NCI-H526 (cell line): Measurements from ENCODE around the gene FARS2.
"Not testable (repeated sequence)": the region's sequence is repeated elsewhere in the genome, so short reads cannot be mapped to it uniquely, and the experiment has no call there.

Source experiments
- DNase-seq, 2 experiments: peaks; one replicate each; lab custom pipeline; 2025; lab: John Stamatoyannopoulos, UW

The FARS2 gene

DNA sequence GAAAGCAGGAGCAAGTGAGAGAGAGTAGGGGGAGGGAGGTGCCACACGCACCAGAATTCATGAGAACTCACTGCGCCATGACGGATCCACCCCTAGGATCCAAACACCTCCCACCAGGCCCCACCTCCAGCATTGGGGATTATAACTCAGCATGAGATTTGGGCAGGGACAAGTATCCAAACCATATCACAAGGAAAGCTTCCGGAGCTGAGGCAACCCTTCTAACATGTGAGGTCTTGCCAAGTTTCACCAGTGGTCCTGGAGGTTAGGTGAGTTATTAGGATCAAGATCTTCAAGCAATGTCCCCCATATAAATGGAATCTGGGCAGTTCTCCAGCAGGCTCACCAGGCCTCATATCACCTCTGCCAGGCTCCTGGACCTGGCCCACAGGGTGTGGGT lies 437.0 kb downstream of the FARS2 start:
- no peak for DNase-seq

DNA sequence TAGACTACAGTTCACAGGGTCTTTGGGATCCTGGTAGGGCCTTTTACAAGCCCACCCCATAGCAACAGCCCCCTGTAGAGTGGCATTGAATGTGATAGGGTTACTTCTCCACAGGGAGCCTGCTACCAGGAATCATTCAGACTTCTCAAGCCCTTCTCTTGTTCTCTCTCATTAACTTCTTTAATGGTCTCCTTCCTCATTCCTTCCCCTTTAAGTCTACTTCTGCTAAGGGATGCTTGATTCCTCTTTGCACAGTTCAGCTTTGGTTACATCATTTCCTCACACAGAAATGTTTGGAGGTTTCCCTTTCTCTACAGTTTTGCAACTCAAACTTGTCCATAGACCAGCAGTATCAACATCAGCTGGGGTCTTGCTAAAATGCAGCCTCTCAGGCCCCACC lies 437.8 kb downstream of the FARS2 start:
- not testable (repeated sequence) for DNase-seq

DNA sequence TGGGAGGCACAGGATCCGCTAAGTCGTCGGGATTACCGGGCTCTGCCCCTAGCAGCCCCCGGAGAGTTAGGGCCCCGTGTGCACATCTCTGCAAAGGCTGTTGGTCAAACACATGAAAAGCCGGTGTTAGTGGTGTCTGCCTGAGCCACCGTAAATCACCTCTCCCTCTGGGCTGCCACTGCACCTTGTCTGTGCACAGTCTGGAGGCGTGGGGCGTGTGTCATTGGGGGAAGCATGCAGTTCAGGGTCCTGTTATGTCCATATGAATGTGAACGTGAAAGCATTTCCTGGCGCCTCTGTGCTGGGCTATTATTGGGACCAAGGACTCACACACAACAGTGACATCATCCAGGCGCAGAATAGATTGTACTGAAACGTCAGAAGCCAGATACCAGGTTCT lies 439.9 kb downstream of the FARS2 start:
- DNase-seq, result no peak

DNA sequence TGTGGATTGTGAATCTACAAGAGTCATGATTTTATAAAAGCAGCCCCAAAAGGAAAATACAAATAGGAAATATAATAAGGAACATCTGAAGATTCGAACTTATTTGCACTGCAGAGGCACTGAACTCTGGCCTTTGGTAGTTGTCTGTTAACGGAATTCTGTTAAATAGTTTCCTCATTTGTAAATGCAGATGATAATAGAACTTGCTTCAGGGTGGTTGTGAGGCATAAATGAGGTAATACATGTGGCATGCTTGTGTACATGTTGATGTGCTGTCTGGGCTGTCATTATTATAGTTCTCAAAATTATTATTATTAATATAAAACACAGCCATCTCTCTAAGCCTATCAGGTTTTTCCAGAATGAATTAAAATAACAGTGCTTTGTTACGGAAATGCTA lies 443.4 kb downstream of the FARS2 start:
- DNase-seq, result no peak

DNA sequence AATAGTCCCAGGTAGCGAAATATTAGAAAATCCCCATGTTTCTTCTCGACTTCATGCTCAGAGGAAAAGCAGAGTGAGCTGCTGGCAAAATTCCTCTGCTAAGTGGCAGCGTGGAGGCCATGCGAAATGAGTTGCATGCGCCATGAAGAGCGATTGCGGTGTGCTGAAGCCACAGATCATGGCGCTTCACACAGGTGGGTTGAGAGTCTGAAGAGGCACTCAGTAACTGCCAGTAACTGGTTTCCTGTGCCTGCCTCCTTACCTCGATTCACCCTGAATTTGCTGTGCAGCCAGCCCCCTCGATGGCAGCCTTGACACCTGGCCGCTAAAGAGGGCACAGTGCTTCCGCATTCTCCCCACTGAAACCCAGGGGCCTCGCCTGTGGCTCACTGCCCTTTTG lies 443.9 kb downstream of the FARS2 start:
- no peak for DNase-seq

DNA sequence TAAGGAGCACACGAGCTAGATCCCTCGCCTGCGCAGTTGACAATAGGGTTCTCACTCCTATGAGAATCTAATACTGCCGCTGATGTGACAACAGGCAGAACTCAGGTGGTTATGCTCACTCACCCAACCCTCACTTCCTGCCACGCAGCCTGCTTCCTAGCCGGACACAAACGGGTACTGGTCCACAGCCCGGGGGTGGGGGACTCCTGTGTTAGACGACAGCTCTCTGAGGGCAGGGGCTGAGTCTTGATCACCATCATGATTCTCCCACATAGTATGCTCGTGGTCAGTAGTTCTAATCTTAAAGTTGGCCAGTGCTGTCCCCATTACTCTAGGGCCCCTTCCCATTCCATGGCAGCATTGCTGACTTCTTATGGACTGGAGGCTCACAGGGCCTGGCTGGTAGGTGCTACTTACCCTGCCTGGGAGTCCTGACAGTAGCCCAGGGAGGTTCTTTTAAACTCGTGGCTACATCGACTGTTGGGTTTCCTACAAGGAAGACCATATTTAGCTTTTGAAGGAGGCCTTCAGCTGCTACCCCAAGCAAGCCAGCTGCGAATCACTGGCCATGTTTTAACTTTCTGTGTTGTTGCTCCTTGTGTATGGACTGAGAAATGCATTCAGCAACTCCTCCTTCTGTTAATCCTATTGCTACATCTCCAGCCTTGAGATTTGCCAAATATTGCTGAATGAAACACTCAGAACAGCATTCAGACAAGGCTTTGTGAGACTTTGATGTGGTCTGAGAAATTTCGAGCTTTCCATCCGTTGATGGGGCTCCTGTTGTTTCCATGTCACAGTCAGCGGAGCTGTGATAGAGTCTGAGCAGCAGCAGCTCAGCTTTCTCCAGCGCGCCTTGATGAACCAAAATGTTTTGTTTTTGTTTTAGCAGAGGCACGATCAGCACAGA lies 445.1 kb downstream of the FARS2 start:
- DNase-seq, result no peak

DNA sequence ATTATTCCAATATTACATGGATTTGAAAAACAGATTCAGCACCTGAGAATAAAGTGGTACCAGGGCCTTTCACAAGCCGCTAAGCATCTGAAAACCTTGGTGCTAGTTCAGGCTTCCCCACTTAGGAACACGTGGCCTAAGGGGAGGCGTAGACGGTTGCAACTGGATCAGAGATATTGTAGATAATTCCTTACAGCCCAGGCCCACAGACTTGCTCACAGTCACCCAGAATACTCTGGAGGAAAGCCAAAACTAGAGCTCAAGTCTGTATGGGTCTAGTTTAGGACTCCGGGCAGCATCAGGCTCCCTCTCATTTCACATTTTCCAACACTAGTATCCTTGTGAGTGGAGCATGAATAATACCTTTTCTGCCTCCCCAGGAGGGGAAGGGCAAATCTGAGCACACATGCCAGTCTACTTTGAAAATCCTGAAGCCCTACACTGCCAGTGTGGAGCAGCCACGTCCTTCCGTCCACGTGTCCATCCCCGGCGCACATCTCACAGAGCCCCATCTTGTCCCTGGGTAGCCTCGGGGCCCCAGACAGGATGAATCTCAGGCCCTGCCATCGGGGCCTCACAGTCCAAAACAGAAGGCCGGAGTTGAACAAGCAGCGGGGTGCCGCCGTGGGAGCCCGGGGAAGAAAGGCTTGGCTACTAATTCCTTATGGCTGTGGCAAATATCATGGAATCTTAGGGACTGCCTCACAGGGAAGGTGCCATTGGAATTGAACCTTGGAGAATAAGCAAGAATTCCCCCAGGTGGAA lies 446.1 kb downstream of the FARS2 start:
- no peak for DNase-seq

DNA sequence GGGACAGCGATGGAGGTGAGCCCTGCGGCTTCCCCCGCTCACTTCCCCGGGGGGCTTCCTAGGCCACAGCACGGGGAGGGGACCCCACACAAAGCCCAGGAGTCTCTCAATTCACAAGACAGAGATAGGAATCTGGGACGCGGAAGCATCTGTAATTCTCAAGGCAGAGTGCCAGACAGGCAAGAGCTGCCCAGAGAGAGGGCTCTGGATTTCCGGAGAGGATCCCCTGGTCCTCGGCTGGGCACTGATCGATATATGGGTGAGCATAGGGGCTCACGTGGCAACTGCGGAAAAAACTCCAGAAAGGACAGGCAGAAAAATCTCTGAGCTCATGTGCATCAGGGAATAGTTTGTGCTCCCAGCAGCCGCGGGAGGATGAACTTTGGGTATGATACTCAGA lies 449.2 kb downstream of the FARS2 start:
- no peak for DNase-seq

DNA sequence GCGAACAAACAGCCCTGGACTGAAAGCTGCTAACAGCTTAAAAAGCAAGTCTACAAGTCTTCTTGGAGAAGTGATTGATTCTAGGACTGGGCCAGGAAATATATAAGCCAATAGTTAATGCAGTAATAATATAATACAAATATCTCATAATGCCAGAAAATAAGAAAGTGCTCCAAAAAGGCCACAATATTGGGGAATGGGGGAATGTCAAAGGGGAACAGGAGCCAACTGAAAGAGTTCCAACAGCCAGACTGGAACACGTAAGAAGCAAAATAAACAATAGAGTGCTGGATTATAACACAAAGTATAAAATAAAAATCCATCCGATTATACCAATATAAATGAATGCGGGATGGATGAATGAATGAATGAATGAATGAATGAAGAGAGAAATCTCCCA lies 449.6 kb downstream of the FARS2 start:
- no peak for DNase-seq

DNA sequence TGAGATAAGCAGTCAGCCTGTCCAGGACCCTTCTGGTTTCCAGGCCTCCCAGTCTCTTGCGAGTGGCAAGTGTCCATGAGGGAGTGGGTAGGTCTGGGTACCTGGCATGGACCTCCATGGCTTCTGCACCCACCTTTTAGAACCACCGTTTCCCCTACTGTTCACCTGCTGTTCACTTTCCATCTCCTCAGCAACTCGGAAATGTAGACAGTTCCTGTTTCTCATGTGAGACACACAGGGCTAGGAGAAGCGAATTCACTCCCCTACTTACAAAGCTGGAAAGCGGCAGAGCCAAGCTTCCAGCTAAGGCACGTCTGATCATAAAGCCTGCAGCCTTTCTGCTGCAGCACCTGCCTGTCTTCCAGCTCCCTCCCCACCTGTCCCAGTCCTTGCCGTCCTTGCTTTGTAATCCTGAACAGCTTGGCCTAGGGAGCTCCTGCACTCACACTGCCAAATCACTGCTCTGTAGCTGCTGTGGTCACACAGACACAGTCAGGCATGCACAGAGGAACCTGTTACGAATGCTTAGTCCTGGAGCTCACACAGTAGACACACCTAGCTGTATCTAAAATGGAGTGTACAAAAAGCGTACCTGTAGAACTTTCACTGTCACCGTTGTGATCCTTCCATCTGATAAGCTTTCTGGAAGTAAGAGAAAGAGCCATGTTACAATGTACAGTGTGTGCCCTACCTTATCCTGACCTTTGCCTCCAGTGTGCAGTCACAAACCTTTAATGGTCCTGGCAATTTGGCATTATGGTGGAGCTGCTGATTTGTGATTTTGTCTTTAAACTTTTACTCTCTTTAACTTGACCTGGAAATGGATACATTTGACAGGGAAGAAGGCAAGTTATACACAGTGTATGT lies 451.3 kb downstream of the FARS2 start:
- no peak for DNase-seq

DNA sequence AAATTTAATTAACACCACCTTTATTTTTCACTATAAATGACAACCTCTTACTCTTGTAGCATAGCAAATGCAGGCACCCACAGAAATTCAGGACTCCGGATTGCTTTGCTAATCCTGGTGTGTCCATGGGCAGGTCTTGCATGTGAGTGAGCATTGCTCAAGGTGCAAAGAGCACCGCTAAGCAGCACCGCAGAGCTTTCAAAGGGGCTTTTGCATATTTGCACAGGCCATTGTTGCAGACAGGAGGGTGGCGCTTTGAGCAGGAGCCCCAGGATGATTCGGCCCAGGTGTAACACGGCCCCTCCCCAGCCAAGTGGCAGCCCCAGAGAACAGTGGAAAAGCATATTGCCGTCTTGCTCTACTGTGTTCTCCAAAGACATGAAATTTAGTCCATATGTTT lies 452.2 kb downstream of the FARS2 start:
- DNase-seq, result no peak

DNA sequence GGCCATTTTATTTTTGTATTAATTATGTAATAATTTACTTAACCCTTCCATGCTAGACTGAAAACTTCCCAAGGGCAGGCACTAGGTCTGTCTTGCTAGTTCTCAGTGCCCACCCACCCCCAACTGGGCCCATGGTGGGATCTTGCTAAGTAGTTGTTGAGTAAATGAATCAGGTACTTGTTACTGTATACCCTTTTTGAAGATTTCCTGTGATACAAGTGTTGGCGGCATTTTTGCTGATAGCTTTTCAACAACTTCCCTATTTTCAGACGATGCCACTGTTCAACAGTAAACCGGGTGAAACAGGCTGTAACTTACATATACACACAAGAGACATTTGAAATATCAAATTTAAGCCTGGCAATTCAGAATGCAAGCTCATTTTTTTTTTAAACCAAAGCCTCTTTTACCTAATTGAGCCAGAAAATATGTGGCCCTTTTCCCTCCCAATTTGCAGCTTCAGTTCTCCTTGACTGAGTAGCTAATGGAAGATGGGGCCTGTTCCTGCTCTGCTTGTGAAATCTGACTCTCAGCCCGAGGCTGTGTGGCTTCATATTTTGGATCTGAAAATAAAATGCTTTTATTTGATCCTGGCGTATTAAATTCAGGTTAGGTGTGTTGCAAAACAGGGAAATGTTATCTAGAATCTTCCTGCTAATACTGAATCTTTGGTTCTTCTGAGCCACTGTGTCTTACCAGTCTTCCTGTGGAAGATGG lies 457.1 kb downstream of the FARS2 start:
- DNase-seq, result no peak

DNA sequence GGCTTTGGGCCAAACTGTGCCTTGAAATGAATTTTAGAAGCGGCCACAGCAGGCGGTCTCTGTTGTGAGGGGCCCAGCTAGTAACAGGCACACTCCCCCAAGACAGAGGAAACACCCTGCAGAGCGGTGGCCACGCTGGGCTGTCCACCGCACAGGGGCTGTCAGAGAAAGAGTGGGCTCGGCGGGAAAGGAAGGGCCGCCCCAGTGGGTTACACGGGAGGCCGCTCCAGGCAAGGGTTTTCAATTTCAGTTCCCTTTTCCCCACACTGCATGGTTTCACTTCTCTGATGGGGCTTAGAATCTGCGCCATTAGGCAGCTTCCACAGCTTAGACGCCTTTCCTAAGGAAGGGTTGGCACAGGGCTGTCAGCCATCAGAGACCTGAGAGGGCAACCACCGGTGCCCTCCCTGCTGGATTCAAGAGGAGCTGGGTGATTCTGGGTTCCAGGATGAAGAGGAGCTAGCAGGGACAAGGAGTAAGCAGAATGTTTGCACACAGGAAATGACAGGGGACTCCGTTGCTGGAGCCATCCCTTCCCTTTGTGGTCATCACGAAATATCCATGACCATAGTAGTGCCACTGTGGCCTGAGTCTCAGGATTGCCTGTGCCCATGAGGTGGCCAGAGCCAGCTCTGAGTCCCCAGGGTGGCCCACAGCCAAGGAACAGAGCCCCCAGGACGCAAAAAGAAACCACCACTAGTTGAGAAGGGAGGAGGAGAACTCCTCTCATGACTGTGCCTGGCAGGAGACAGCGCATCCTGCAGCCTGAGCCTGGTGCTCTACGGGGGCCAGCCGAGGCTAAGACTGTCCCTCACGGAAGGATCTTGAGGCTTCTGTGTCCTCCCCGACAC lies 462.8 kb downstream of the FARS2 start:
- DNase-seq, result no peak

DNA sequence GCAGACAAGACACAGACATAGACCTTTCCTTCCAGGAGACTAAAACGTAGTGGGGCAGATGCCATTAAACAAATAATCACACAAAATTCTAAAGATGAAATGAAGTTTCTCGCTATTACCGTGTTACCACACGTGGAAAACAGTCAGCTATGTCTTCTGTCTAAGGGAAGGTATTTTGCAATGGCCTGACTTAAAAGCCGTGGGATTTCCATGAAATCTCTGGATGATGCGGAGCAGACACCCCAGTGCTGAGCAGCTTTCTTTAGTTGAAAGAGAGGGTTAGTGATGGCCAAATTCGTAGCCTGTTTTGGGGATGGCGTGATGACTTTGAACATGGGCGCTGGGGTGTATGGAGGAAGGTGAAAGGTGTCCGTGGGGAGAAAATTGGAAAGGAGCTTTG lies 463.6 kb downstream of the FARS2 start:
- no peak for DNase-seq

DNA sequence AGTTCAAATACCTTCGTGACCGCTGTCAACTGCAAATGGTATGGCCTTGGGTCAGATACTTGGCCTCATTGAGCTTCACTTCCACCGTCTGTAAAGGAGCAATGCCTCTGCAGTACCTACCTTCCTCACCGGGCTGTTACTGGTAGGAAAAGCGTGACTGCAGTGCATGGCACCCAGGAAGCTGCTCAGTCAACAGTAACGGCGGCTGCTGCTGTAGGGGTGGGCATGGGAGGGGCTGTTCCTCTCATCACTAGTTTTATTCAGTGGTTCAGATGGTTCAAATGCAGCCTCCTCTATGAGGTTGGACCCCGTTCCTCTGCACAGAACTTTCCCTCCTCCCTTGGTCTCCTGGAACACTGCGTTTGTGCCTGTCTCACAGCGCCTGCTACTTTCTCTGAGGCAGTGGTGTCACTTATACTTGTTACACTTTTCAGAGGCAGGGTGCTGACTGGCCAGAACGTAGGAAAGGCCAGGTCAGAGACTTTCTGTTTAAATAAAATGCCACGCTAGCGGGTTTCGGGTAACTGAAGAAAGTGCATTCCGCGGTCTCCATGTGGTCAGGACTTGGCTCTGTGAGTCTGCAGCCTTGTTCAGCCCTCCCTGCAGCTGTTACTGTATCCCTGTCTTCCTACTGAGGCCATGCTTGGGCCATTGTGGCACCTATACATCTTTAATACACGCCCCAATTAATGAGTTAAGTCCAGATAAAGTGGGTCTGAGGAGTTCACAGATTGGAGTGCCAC lies 465.8 kb downstream of the FARS2 start:
- no peak for DNase-seq

DNA sequence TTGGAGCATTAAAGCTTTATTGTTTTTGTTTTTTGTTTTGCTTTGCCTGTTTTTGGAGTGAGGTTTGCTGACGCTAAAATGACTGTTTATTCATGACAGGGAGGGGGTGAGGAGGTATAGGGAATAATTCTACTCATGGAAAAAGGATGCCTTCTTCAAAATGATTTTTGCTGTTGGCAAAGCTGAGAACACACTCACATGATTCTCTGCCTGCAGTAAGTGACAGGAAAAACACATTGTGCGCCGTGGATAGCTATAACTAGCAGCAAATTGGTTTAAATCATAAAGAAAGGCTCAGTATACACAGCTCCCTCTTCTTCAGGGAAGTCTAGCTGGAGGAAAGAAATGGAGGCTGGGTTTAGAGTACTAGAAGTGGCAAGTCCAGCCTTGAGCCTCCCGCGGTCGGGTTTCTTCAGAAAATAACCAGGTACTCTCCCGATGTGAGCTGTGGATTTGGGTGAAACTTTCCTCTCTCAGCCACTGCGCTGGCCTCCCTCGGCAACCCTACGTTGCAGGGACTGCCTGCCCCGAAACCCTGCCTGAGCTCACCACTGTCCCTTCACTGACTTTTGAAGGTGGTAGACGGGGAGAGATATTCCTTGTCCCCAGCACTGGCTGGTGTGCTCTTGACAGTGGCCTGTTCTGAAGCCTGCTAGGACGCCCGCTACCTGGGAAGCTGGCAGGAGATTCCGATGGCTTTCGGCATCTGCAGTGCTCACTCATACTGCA lies 467.2 kb downstream of the FARS2 start:
- no peak for DNase-seq

DNA sequence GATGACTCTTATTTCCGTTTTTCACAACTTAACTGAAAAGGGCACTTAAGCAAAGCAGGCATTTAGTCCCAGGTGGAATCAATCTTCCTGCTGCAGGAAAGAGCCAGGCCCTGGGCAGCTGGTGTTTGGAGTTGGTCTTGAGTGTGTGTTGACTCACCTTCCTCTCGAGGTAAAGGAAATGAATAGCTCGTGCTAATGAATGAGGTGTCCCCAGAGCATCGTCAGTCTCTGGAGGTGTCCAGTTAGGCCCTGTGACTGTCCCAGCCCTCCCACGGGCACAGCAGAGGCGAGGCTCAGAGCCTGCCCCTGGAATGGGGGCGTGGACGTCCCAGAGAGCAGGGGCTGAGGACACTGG lies 467.7 kb downstream of the FARS2 start:
- peak in 1 of 2 experiments; percentile 15 for DNase-seq

DNA sequence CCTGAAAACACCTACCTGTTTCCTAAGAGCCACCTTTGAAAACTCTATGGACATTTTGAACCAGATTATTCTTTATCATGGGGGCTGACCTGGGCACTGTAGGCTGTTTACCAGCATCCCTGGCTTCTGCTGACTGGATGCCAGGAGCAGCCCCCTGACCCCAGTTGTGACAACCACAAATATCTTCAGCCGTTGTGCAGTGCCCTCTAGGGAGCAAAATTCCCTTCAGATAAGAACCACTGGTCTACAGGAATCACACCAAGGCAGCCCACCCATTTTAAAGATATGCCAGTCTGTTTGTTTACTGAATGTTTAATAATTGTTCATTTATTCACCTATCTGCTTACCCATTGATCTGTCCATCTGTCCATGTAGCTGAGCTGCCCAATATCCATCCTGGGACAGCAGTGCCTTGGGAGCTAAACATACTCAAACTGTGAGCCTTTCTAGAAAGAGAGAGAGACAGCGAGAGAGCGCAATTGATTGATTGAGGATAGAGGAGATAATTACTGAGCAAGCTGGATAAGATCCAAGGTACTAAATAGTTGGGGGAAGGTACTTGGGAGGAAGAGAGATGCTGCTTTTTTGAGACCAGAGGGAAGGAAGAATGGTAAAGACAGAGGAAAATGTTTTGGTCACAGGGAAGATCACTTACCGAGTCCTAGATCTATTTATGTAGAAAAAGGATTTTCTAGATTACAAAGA lies 468.7 kb downstream of the FARS2 start:
- DNase-seq, result no peak
